ENCODE results near the gene KMT2B.

DNA sequence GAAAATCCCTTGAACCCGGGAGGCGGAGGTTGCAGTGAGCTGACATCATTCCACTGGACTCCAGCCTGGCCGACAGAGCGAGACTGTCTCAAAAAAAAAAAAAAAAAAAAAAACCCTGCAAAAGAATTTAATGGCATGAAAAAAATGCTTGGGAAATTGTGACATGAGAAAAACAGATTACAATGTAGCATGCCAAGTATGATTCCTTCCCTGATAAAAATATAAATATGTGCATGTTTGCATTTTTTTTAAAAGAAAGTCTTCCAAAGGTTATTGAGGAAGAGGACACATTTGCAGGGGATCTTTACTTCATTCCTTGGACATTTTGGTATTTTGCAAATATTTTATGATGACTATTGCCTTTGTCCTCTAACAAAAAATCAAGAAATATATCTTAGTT is 28.0 kb upstream of the KMT2B start:
- TF ChIP-seq, protein P1, sequence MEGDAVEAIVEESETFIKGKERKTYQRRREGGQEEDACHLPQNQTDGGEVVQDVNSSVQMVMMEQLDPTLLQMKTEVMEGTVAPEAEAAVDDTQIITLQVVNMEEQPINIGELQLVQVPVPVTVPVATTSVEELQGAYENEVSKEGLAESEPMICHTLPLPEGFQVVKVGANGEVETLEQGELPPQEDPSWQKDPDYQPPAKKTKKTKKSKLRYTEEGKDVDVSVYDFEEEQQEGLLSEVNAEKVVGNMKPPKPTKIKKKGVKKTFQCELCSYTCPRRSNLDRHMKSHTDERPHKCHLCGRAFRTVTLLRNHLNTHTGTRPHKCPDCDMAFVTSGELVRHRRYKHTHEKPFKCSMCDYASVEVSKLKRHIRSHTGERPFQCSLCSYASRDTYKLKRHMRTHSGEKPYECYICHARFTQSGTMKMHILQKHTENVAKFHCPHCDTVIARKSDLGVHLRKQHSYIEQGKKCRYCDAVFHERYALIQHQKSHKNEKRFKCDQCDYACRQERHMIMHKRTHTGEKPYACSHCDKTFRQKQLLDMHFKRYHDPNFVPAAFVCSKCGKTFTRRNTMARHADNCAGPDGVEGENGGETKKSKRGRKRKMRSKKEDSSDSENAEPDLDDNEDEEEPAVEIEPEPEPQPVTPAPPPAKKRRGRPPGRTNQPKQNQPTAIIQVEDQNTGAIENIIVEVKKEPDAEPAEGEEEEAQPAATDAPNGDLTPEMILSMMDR (conservative IDR thresholded peaks at IDR 0.05) = no peak
- TF ChIP-seq EZH2 (IDR thresholded peaks at IDR 0.05; ENCODE audit: low read depth) = no peak

All from PC-9 (cell line).